ENCODE results near the gene GRM5.

GRM5 gene

GRCh38 chr11:88701816-88702215 is 364.0 kb downstream of the GRM5 start:
- DNase-seq (ENCODE audit: low read depth), result no peak

- DNase-seq (ENCODE audit: low read depth), result no peak
These were observed 368.6 kb downstream of the GRM5 start for GRCh38 chr11:88697139-88697538.

- DNase-seq (ENCODE audit: low read depth), result no peak
These were observed 369.9 kb downstream of the GRM5 start for GRCh38 chr11:88695689-88696414.

GRCh38 chr11:88692306-88693086 is 373.3 kb downstream of the GRM5 start:
- DNase-seq (ENCODE audit: low read depth), result no peak

- DNase-seq (ENCODE audit: low read depth), result no peak
These were observed 376.1 kb downstream of the GRM5 start for GRCh38 chr11:88689548-88690240.

GRCh38 chr11:88683024-88683423 is 382.8 kb downstream of the GRM5 start:
- no peak for DNase-seq (ENCODE audit: low read depth)

- DNase-seq (ENCODE audit: low read depth), result no peak
These were observed 385.0 kb downstream of the GRM5 start for GRCh38 chr11:88680806-88681205.

GRCh38 chr11:88666364-88666763 is 399.4 kb downstream of the GRM5 start:
- no peak for DNase-seq (ENCODE audit: low read depth)

GRCh38 chr11:88657076-88657738 is 408.6 kb downstream of the GRM5 start:
- DNase-seq (ENCODE audit: low read depth), result no peak

- DNase-seq (ENCODE audit: low read depth), result no peak
These were observed 409.5 kb downstream of the GRM5 start for GRCh38 chr11:88656283-88656682.

- DNase-seq (ENCODE audit: low read depth), result no peak
These were observed 410.1 kb downstream of the GRM5 start for GRCh38 chr11:88655656-88656055.

- no peak for DNase-seq (ENCODE audit: low read depth)
These were observed 410.6 kb downstream of the GRM5 start for GRCh38 chr11:88655196-88655595.

- DNase-seq (ENCODE audit: low read depth), result no peak
These were observed 414.2 kb downstream of the GRM5 start for GRCh38 chr11:88651556-88651955.

- no peak for DNase-seq (ENCODE audit: low read depth)
These were observed 421.1 kb downstream of the GRM5 start for GRCh38 chr11:88644724-88645123.

GRCh38 chr11:88632163-88632562 is 433.6 kb downstream of the GRM5 start:
- DNase-seq (ENCODE audit: low read depth), result no peak

GRCh38 chr11:88631497-88631896 is 434.3 kb downstream of the GRM5 start:
- DNase-seq (ENCODE audit: low read depth), result no peak

- no peak for DNase-seq (ENCODE audit: low read depth)
These were observed 436.3 kb downstream of the GRM5 start for GRCh38 chr11:88629496-88629895.

GRCh38 chr11:88626216-88626615 is 439.6 kb downstream of the GRM5 start:
- DNase-seq (ENCODE audit: low read depth), result no peak

- DNase-seq (ENCODE audit: low read depth), result no peak
These were observed 442.3 kb downstream of the GRM5 start for GRCh38 chr11:88623531-88623930.

GRCh38 chr11:88620568-88621130 is 445.1 kb downstream of the GRM5 start:
- no peak for DNase-seq (ENCODE audit: low read depth)

GRCh38 chr11:88619656-88620385 is 446.0 kb downstream of the GRM5 start:
- no peak for DNase-seq (ENCODE audit: low read depth)

Data from activated T-cell treated with anti-CD3 and anti-CD28 coated beads for 1 hour (primary cell).